Measurements from ENCODE around the gene SPEF2.
"Not testable (repeated sequence)": the region's sequence is repeated elsewhere in the genome, so short reads cannot be mapped to it uniquely, and the experiment has no call there.

The SPEF2 gene

DNA sequence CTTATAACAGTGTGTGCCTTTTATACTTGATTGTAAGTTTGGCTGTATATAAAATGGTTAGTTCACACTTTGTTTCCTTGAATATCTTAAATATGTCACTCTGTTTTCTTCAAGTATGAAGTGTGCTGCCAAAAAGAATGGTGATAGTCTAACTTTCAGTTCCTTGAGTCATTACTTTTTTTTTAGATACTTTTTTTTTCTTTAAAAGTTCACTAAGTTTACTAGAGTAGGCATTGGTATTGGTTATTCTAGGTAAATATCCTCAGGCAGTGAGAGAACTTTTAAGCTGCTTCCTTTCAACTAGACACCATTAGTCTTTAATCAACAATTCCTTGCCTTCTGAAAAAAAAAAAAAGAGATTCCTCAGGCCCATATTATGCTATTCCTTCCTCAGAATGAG lies 41.9 kb downstream of the SPEF2 start:
- no peak overlapping the region for H3K9ac ChIP-seq (ENCODE audit: low read depth, low read length)
- H3K27me3 ChIP-seq (ENCODE audit: control insufficient read depth, insufficient read depth, low read length), result no peaks in the 10 kb centered on the region
- H3K9me3 ChIP-seq (ENCODE audit: control insufficient read depth, insufficient read depth, low read length), result no peaks in the 10 kb centered on the region
- peaks cover 17% of the 10 kb centered on the region for H3K4me1 ChIP-seq (ENCODE audit: control insufficient read depth, insufficient read depth, low read length)
- H3K36me3 ChIP-seq (ENCODE audit: control insufficient read depth, insufficient read depth, low read length), result no peaks in the 10 kb centered on the region
- no peak overlapping the region for H3K4me3 ChIP-seq (ENCODE audit: low read depth, low read length)

DNA sequence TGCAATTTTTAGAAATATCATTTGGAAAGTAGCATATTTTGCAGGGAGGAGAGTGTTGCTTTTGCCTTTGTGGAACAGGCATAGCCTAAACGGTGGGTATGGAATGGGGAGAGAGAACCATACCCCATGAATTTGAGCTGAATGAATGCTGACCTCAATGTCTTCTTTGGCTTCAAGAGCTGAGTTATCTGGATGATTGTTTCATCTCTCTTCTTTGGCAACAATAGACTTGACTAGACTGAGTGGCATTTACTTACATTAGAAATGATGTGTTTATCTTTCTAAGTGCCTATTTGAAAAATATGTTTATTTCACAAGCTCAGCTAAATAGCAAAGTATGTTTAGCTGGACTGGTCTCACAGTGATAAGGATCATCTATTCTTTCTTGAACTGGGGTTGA lies 42.8 kb downstream of the SPEF2 start:
- Histone ChIP-seq H3K4me3 (ENCODE audit: low read depth, low read length) (no peak overlapping the region), H3K27me3 (ENCODE audit: control insufficient read depth, insufficient read depth, low read length) (no peaks in the 10 kb centered on the region), H3K9ac (ENCODE audit: low read depth, low read length) (no peak overlapping the region), H3K36me3 (ENCODE audit: control insufficient read depth, insufficient read depth, low read length) (no peaks in the 10 kb centered on the region), H3K4me1 (ENCODE audit: control insufficient read depth, insufficient read depth, low read length) (peaks cover 15% of the 10 kb centered on the region), H3K9me3 (ENCODE audit: control insufficient read depth, insufficient read depth, low read length) (no peaks in the 10 kb centered on the region)

DNA sequence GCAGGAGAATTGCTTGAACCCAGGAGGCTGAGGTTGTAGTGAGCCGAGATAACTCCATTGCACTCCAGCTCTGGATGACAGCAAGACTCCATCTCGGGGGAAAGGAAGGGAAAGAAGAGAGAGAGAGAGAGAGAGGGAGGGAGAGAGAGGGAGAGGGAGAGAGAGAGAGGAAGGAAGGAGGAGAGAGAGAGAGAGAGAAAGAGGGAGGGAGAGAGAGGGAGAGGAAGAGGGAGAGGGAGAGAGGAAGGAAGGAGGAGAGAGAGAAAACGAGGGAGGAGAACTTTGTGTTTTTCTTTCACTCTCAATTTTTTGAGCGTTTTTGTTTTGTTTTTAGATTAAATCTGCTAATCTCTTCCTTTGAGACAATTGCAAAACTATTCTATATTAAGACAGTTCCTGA lies 46.9 kb downstream of the SPEF2 start:
- Histone ChIP-seq H3K9ac (ENCODE audit: low read depth, low read length) (no peak overlapping the region), H3K4me1 (ENCODE audit: control insufficient read depth, insufficient read depth, low read length) (no peaks in the 10 kb centered on the region), H3K36me3 (ENCODE audit: control insufficient read depth, insufficient read depth, low read length) (no peaks in the 10 kb centered on the region), H3K27me3 (ENCODE audit: control insufficient read depth, insufficient read depth, low read length) (no peaks in the 10 kb centered on the region), H3K4me3 (ENCODE audit: low read depth, low read length) (no peak overlapping the region), H3K9me3 (ENCODE audit: control insufficient read depth, insufficient read depth, low read length) (no peaks in the 10 kb centered on the region)

DNA sequence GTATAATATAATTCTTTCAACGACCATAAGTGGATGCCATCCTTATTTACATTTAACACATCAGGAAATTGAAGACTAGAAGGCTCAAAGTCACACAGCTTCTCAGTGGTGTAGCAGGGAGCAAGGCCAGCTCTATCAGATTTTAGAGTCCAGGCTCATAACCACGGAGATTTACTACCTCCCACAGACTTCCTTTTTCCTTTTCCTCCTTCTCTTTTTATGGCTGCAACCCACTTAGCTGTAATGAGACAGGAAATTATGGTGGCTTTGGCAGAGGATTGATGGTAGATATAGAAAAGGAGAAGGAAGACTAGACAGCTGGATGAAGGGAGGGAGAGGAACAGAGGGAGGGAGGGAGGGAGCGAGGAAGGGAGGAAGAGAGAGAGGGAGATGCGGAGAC lies 47.4 kb downstream of the SPEF2 start:
- Histone ChIP-seq H3K27me3 (ENCODE audit: control insufficient read depth, insufficient read depth, low read length) (no peaks in the 10 kb centered on the region), H3K36me3 (ENCODE audit: control insufficient read depth, insufficient read depth, low read length) (no peaks in the 10 kb centered on the region), H3K4me3 (ENCODE audit: low read depth, low read length) (no peak overlapping the region), H3K4me1 (ENCODE audit: control insufficient read depth, insufficient read depth, low read length) (no peaks in the 10 kb centered on the region), H3K9me3 (ENCODE audit: control insufficient read depth, insufficient read depth, low read length) (no peaks in the 10 kb centered on the region), H3K9ac (ENCODE audit: low read depth, low read length) (no peak overlapping the region)

DNA sequence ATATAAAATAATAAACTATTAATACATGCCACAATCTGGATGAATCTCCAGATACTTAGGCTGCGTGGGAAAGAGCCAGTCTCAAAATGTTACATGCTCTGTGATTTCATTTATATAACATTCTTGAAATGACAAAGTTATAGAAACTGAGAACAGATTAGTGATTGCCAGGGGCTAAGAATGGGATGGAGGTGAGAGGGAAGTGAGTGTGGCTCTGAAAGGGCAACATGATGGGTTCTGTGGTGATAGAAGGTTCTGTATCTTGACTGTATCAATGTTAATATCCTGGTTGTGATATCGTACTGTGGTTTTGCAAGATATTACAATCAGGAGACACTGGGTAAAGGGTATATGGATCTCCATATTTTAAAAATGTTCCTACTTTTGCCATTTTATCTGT lies 50.7 kb downstream of the SPEF2 start:
- H3K36me3 ChIP-seq (ENCODE audit: control insufficient read depth, insufficient read depth, low read length), result no peaks in the 10 kb centered on the region
- H3K27me3 ChIP-seq (ENCODE audit: control insufficient read depth, insufficient read depth, low read length), result no peaks in the 10 kb centered on the region
- H3K4me1 ChIP-seq (ENCODE audit: control insufficient read depth, insufficient read depth, low read length), result no peaks in the 10 kb centered on the region
- no peaks in the 10 kb centered on the region for H3K9me3 ChIP-seq (ENCODE audit: control insufficient read depth, insufficient read depth, low read length)
- no peak overlapping the region for H3K4me3 ChIP-seq (ENCODE audit: low read depth, low read length)
- H3K9ac ChIP-seq (ENCODE audit: low read depth, low read length), result no peak overlapping the region

DNA sequence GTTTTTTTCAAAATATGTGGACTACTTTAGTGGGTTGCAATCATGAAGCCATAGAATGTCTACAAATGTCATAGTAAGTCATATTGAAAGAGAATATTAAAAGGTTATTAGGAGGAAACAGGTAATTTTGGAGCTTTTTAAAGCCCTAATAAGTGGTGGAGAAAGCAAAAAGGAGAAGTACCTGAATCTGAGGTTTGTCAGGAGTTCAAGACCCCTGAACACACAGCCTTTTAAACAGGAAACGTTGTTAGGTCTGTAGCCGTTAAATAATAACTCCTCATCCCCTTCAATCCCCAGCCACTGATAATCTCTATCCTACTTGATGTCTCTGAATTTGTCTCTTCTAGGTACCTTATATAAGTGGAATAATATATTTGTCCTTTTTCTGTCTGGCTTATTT lies 51.1 kb downstream of the SPEF2 start:
- H3K9ac ChIP-seq (ENCODE audit: low read depth, low read length), result no peak overlapping the region
- no peaks in the 10 kb centered on the region for H3K27me3 ChIP-seq (ENCODE audit: control insufficient read depth, insufficient read depth, low read length)
- H3K4me1 ChIP-seq (ENCODE audit: control insufficient read depth, insufficient read depth, low read length), result no peaks in the 10 kb centered on the region
- H3K4me3 ChIP-seq (ENCODE audit: low read depth, low read length), result no peak overlapping the region
- H3K9me3 ChIP-seq (ENCODE audit: control insufficient read depth, insufficient read depth, low read length), result no peaks in the 10 kb centered on the region
- H3K36me3 ChIP-seq (ENCODE audit: control insufficient read depth, insufficient read depth, low read length), result no peaks in the 10 kb centered on the region

DNA sequence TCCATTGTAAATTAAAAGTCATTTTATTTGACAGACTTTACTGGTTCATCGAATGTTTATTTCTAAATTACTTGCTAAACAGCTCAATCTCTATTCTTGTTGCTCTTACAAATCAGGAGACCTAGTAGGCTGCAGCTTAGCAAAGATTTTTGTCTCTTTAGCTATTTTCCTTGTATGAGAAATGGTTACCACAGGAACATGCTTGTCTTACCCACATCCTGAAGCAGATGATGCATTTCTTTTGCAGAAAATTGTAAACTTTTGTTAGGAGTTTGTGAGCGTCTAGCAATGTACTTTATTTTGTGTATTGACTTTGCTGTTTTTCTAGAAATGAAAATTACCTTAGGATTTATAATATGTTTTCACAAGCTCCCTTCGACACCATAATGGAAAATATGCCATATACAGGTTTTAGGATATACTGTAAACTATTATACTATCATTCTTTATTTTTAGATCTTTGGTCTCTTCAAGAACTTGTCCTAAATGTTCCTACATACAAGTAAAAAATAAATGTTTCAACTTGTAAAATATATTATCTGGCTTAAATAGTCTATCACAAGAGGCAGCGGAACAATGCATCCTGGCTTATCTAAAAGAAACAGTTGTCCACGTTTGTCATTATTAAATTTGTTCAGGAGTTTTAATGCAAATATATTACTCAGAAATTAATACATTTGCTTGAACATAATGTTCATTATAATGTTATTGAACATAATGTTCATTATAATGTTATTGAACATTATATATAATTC lies 54.1 kb downstream of the SPEF2 start:
- no peaks in the 10 kb centered on the region for H3K9me3 ChIP-seq (ENCODE audit: control insufficient read depth, insufficient read depth, low read length)
- H3K9ac ChIP-seq (ENCODE audit: low read depth, low read length), result no peak overlapping the region
- no peaks in the 10 kb centered on the region for H3K4me1 ChIP-seq (ENCODE audit: control insufficient read depth, insufficient read depth, low read length)
- no peaks in the 10 kb centered on the region for H3K36me3 ChIP-seq (ENCODE audit: control insufficient read depth, insufficient read depth, low read length)
- no peaks in the 10 kb centered on the region for H3K27me3 ChIP-seq (ENCODE audit: control insufficient read depth, insufficient read depth, low read length)
- no peak overlapping the region for H3K4me3 ChIP-seq (ENCODE audit: low read depth, low read length)

DNA sequence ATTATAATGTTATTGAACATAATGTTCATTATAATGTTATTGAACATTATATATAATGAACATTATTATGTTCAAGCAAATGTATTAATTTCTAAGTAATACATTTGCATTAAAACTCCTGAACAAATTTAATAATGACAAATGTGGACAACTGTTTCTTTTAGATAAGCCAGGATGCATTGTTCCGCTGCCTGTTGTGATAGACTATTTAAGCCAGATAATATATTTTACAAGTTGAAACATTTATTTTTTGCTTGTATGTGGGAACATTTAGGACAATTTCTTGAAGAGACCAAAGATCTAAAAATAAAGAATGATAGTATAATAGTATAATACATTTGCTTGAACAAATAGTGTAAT lies 54.6 kb downstream of the SPEF2 start:
- not testable (repeated sequence) for H3K36me3 ChIP-seq (ENCODE audit: control insufficient read depth, insufficient read depth, low read length); H3K9ac ChIP-seq (ENCODE audit: low read depth, low read length); H3K4me1 ChIP-seq (ENCODE audit: control insufficient read depth, insufficient read depth, low read length); H3K4me3 ChIP-seq (ENCODE audit: low read depth, low read length); H3K9me3 ChIP-seq (ENCODE audit: control insufficient read depth, insufficient read depth, low read length); H3K27me3 ChIP-seq (ENCODE audit: control insufficient read depth, insufficient read depth, low read length)

DNA sequence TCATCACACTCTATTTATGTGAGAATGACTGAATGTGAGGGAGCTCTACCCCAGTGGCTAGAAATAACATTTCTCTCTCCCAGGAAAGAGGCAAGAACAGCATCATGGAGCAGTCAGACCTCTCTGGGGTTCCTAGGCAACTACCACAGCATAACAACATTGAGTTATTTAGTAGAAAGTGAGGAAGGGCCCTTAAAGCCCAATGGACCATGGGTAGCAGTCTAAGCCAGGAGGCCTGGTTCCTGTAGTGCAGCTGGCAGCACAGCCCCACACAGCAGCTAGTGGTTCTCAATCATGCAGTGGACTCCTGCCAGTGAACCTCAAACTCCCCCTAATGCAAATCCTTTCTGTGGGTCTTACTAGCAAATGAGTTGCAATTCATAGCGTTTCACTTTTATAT lies 55.3 kb downstream of the SPEF2 start:
- no peaks in the 10 kb centered on the region for H3K27me3 ChIP-seq (ENCODE audit: control insufficient read depth, insufficient read depth, low read length)
- H3K4me3 ChIP-seq (ENCODE audit: low read depth, low read length), result no peak overlapping the region
- H3K9me3 ChIP-seq (ENCODE audit: control insufficient read depth, insufficient read depth, low read length), result no peaks in the 10 kb centered on the region
- no peaks in the 10 kb centered on the region for H3K36me3 ChIP-seq (ENCODE audit: control insufficient read depth, insufficient read depth, low read length)
- no peak overlapping the region for H3K9ac ChIP-seq (ENCODE audit: low read depth, low read length)
- no peaks in the 10 kb centered on the region for H3K4me1 ChIP-seq (ENCODE audit: control insufficient read depth, insufficient read depth, low read length)

DNA sequence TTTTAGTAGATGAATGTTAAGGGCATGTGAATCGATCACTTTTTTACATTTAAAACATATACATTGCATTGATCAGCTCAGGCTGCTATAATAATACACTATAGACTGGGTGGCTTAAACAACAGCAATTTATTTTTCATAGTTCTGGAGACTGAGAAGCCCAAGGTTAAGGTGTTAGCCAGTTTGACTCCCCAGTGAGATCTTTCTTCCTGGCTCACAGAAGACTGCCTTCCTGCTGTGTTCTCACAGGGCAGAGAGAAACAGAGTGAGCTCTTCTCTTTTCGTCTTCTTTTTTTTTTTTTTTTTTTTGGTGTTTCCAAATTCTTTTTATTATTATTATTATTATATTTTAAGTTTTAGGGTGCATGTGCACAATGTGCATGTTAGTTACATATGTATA lies 56.4 kb downstream of the SPEF2 start:
- Histone ChIP-seq H3K9ac (ENCODE audit: low read depth, low read length) (no peak overlapping the region), H3K4me1 (ENCODE audit: control insufficient read depth, insufficient read depth, low read length) (no peaks in the 10 kb centered on the region), H3K9me3 (ENCODE audit: control insufficient read depth, insufficient read depth, low read length) (no peaks in the 10 kb centered on the region), H3K4me3 (ENCODE audit: low read depth, low read length) (no peak overlapping the region), H3K27me3 (ENCODE audit: control insufficient read depth, insufficient read depth, low read length) (no peaks in the 10 kb centered on the region), H3K36me3 (ENCODE audit: control insufficient read depth, insufficient read depth, low read length) (no peaks in the 10 kb centered on the region)

DNA sequence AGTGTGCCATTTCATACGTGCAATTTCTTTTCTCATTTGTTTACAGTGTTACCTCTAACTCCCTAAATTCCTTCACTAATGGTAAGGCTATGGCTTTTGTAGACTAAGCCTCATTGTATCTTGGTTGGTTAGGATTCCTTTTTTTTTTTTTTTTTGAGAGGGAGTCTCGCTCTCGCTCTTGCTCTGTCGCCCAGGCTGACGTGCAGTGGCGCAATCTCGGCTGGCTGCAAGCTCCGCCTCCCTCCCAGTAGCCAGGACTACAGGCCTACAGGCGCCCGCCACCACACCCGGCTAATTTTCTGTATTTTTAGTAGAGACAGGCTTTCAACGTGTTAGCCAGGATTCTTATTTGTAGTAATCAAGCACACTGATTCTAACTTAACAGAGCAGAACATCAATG lies 57.7 kb downstream of the SPEF2 start:
- no peak overlapping the region for H3K9ac ChIP-seq (ENCODE audit: low read depth, low read length)
- no peak overlapping the region for H3K4me3 ChIP-seq (ENCODE audit: low read depth, low read length)
- no peaks in the 10 kb centered on the region for H3K27me3 ChIP-seq (ENCODE audit: control insufficient read depth, insufficient read depth, low read length)
- no peaks in the 10 kb centered on the region for H3K36me3 ChIP-seq (ENCODE audit: control insufficient read depth, insufficient read depth, low read length)
- H3K9me3 ChIP-seq (ENCODE audit: control insufficient read depth, insufficient read depth, low read length), result no peaks in the 10 kb centered on the region
- no peaks in the 10 kb centered on the region for H3K4me1 ChIP-seq (ENCODE audit: control insufficient read depth, insufficient read depth, low read length)

DNA sequence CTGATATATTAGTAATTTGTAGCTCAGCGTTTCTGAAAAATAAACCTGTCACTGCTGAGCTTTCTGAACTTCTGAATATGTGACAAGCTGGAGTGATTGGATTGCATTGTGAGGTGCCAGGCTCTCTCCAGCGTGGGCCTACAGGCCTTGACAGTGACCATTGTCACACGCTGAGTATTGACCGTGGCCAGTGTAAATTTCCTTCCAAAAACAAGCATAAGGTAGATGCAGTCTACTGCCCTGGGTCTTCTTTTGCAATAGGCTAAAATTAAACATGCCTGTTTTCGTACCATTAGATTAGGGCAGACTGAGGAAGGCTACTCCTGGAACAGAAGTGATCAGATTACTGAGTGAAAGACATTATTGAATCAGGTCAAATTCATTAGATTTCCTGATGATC lies 60.2 kb downstream of the SPEF2 start:
- no peaks in the 10 kb centered on the region for H3K9me3 ChIP-seq (ENCODE audit: control insufficient read depth, insufficient read depth, low read length)
- H3K4me3 ChIP-seq (ENCODE audit: low read depth, low read length), result no peak overlapping the region
- no peaks in the 10 kb centered on the region for H3K36me3 ChIP-seq (ENCODE audit: control insufficient read depth, insufficient read depth, low read length)
- H3K9ac ChIP-seq (ENCODE audit: low read depth, low read length), result no peak overlapping the region
- H3K27me3 ChIP-seq (ENCODE audit: control insufficient read depth, insufficient read depth, low read length), result no peaks in the 10 kb centered on the region
- H3K4me1 ChIP-seq (ENCODE audit: control insufficient read depth, insufficient read depth, low read length), result no peaks in the 10 kb centered on the region

Measured in iPS-15b (cell line).